H9 (cell line): ENCODE data around the gene EIF5A2. TPM values are rescaled to one million over a fixed set of nuclear protein-coding genes. Genes with fewer than 3 reads are reported as not detected.

Experiments
- DNase-seq: peaks from one replicate; pipeline ENCODE4 v3.0.0-alpha.2; 2017
- H2AFZ ChIP-seq: one replicate; pipeline ENCODE4 v1.6.1; 2013; ENCODE audit warnings: mild to moderate bottlenecking, low read length, control low read depth, moderate library complexity
- H2AK5ac ChIP-seq: 2 replicates; pipeline ENCODE4 v1.6.1; 2013; ENCODE audit warnings: low read length, control low read depth, mixed read lengths; ENCODE audit not compliant: insufficient read length
- H2BK120ac ChIP-seq: one replicate; pipeline ENCODE4 v1.6.1; 2013; ENCODE audit warnings: low read depth, mild to moderate bottlenecking, low read length, control low read depth, inconsistent platforms; ENCODE audit not compliant: poor library complexity, severe bottlenecking
- H2BK12ac ChIP-seq: 2 replicates; pipeline ENCODE4 v1.6.1; 2013; ENCODE audit warnings: low read length, control low read depth, mixed read lengths, low read depth; ENCODE audit not compliant: insufficient read length
- H2BK15ac ChIP-seq: 2 replicates; pipeline ENCODE4 v1.6.1; 2013; ENCODE audit warnings: low read depth, low read length, control low read depth
- H2BK20ac ChIP-seq: one replicate; pipeline ENCODE4 v1.6.1; 2013; ENCODE audit warnings: low read depth, mild to moderate bottlenecking, low read length, control low read depth, inconsistent platforms; ENCODE audit not compliant: poor library complexity, severe bottlenecking
- H2BK5ac ChIP-seq: 2 replicates; pipeline ENCODE4 v1.6.1; 2013; ENCODE audit warnings: low read length, control low read depth, mixed read lengths; ENCODE audit not compliant: insufficient read length
- H3K14ac ChIP-seq: 2 replicates; pipeline ENCODE4 v1.6.1; 2013; ENCODE audit warnings: low read length, control low read depth; ENCODE audit not compliant: insufficient read depth
- H3K18ac ChIP-seq: 2 replicates; pipeline ENCODE4 v1.6.1; 2013; ENCODE audit warnings: low read depth, mild to moderate bottlenecking, mixed read lengths, low read length, control low read depth; ENCODE audit not compliant: insufficient read length
- H3K23ac ChIP-seq: 2 replicates; pipeline ENCODE4 v1.6.1; 2013; ENCODE audit warnings: low read length, control low read depth, mixed read lengths, low read depth; ENCODE audit not compliant: insufficient read length
- H3K23me2 ChIP-seq: 2 replicates; pipeline ENCODE4 v1.6.1; 2013; ENCODE audit warnings: low read depth, mild to moderate bottlenecking, mixed read lengths, low read length, control low read depth; ENCODE audit not compliant: insufficient read length, poor library complexity, severe bottlenecking
- H3K27ac ChIP-seq: 2 replicates; pipeline ENCODE4 v1.5.1; 2013; ENCODE audit warnings: low read length, control low read depth, mixed read lengths, low read depth; ENCODE audit not compliant: insufficient read length
- H3K27me3 ChIP-seq: 2 replicates; pipeline ENCODE4 v1.6.1; 2013; ENCODE audit warnings: low read length, control low read depth, inconsistent platforms; ENCODE audit not compliant: insufficient read depth
- H3K4ac ChIP-seq: 2 replicates; pipeline ENCODE4 v1.6.1; 2013; ENCODE audit warnings: low read depth, mild to moderate bottlenecking, control low read depth, inconsistent platforms, low read length, moderate library complexity
- H3K4me1 ChIP-seq: 2 replicates; pipeline ENCODE4 v1.6.1; 2013; ENCODE audit warnings: low read length, control low read depth, inconsistent platforms; ENCODE audit not compliant: insufficient read depth
- H3K4me2 ChIP-seq: 2 replicates; pipeline ENCODE4 v1.6.1; 2013; ENCODE audit warnings: low read length, control low read depth, mixed read lengths; ENCODE audit not compliant: insufficient read length, insufficient read depth
- H3K56ac ChIP-seq: 2 replicates; pipeline ENCODE4 v1.6.1; 2013; ENCODE audit warnings: low read depth, mild to moderate bottlenecking, mixed read lengths, low read length, control low read depth; ENCODE audit not compliant: insufficient read length
- H3K79me1 ChIP-seq: 2 replicates; pipeline ENCODE4 v1.6.1; 2013; ENCODE audit warnings: low read depth, mild to moderate bottlenecking, moderate library complexity, low read length, control low read depth, inconsistent platforms; ENCODE audit not compliant: insufficient read depth, poor library complexity, severe bottlenecking
- H3K79me2 ChIP-seq: 2 replicates; pipeline ENCODE4 v1.6.1; 2013; ENCODE audit warnings: low read length, control low read depth, inconsistent platforms; ENCODE audit not compliant: insufficient read depth
- H3K9ac ChIP-seq: 2 replicates; pipeline ENCODE4 v1.6.1; 2013; ENCODE audit warnings: low read length, control low read depth, mixed read lengths; ENCODE audit not compliant: insufficient read length; ENCODE audit errors: extremely low read depth
- H3K9me3 ChIP-seq: one replicate; pipeline ENCODE4 v1.6.1; 2013; ENCODE audit warnings: low read depth, low read length, inconsistent platforms; ENCODE audit not compliant: control insufficient read depth
- H3T11ph ChIP-seq: one replicate; pipeline ENCODE4 v1.6.1; 2013; ENCODE audit warnings: mild to moderate bottlenecking, low read length, control low read depth, inconsistent platforms
- H4K20me1 ChIP-seq: one replicate; pipeline ENCODE4 v1.6.1; 2013; ENCODE audit not compliant: control insufficient read depth, insufficient read length, insufficient read depth
- H4K5ac ChIP-seq: 2 replicates; pipeline ENCODE4 v1.6.1; 2013; ENCODE audit warnings: low read depth, mild to moderate bottlenecking, mixed read lengths, low read length, control low read depth; ENCODE audit not compliant: insufficient read length
- H4K8ac ChIP-seq: replicated peaks from 2 replicates; pipeline ENCODE4 v1.6.1; 2013; ENCODE audit warnings: low read length, control low read depth, mixed read lengths, low read depth; ENCODE audit not compliant: insufficient read length
- H4K91ac ChIP-seq: 2 replicates; pipeline ENCODE4 v1.6.1; 2013; ENCODE audit warnings: low read depth, mild to moderate bottlenecking, moderate library complexity, mixed read lengths, low read length, control low read depth; ENCODE audit not compliant: insufficient read length
- H3K27ac Mint-ChIP-seq, 3 experiments: 2 replicates in 2 of 3; 3 replicates in 1 of 3; pipeline ENCODE4 v1.8.0; 2020 to 2021; ENCODE audit warnings: mixed read lengths in 3 of 3, mild to moderate bottlenecking in 1 of 3, moderate library complexity in 1 of 3
- H3K27me3 Mint-ChIP-seq: 2 replicates; pipeline ENCODE4 v1.8.0; 2021; ENCODE audit warnings: low read depth, mild to moderate bottlenecking, moderate library complexity, mixed read lengths
- H3K36me3 Mint-ChIP-seq, 3 experiments: 2 replicates in 2 of 3; 3 replicates in 1 of 3; pipeline ENCODE4 v1.8.0; 2020 to 2021; ENCODE audit warnings: low read depth in 3 of 3, mixed read lengths in 3 of 3; ENCODE audit not compliant: insufficient read depth in 1 of 3
- H3K4me1 Mint-ChIP-seq, 2 experiments: 2 replicates each; pipeline ENCODE4 v1.8.0; 2020; ENCODE audit warnings: mixed read lengths in 2 of 2
- H3K4me3 Mint-ChIP-seq, 2 experiments: 2 replicates in 1 of 2; 3 replicates in 1 of 2; pipeline ENCODE4 v1.8.0; 2020 to 2021; ENCODE audit warnings: mild to moderate bottlenecking in 2 of 2, mixed read lengths in 2 of 2, moderate library complexity in 1 of 2
- H3K9me3 Mint-ChIP-seq, 2 experiments: 2 replicates in 1 of 2; 3 replicates in 1 of 2; pipeline ENCODE4 v1.8.0; 2020; ENCODE audit warnings: mild to moderate bottlenecking in 2 of 2, mixed read lengths in 2 of 2, moderate library complexity in 1 of 2
- WGBS: extraction: QIAGEN DNeasy Blood & Tissue Kit; methylation state at CpG from one replicate; pipeline ENCODE4 v1.1.7; 2013; ENCODE audit warnings: missing lambda C conversion rate, low lambda C conversion rate, mixed read lengths; ENCODE audit not compliant: insufficient read length; ENCODE audit errors: extremely low coverage; 5-methylcytosine and 5-hydroxymethylcytosine counted together
- total RNA-seq: library from RNA; stranded (reverse); gene quantifications from 2 replicates; pipeline ENCODE4 v1.2.1, GENCODE V29; 2021
- TF ChIP-seq, protein P1 (sequence below): fragments of 200-600 bp; sonication (generic); conservative IDR thresholded peaks from 3 replicates; pipeline ENCODE4 v1.8.0; 2021; ENCODE audit warnings: antibody characterized with exemption, mild to moderate bottlenecking

EIF5A2 gene
- total RNA-seq, 1 experiment from 2014 or later = 7.7 TPM

DNA sequence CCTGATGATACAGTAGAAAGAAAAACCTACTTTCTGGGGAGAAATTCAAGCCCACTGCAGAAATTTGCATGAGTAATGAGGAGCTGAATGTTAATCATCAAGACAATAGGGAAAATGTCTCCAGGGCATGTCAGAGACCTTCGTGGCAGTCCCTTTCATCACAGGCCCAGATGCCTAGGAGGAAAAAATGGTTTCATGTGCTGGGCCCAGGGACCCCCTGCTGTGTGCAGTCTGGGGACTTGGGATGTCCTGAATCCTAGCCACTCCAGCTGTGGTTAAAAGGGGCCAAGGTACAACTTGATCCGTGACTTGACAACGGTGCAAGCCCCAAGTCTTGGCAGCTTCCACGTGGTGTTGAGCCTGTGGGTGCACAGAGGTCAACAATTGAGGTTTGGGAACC lies 10.3 kb upstream of the EIF5A2 start:
- H3K4me3 Mint-ChIP-seq = no peak overlapping the region
- Histone ChIP-seq H3K79me2 (no peaks in the 10 kb centered on the region), H2AFZ (no peak overlapping the region), H4K20me1 (no peaks in the 10 kb centered on the region), H3K9ac (no peak overlapping the region), H2BK20ac (no peak overlapping the region), H3K14ac (no peak overlapping the region), H4K5ac (no peak overlapping the region), H2BK120ac (no peak overlapping the region), H3K27me3 (no peaks in the 10 kb centered on the region), H3K4me1 (no peaks in the 10 kb centered on the region), H3K23ac (no peak overlapping the region), H3K18ac (no peak overlapping the region), H2BK5ac (no peak overlapping the region), H3K23me2 (no peaks in the 10 kb centered on the region), H3K4ac (no peak overlapping the region), H3K56ac (no peak overlapping the region), H3K4me2 (no peak overlapping the region), H3K27ac (no peak overlapping the region), H3K79me1 (no peaks in the 10 kb centered on the region), H3K9me3 (peaks cover 10% of the 10 kb centered on the region), H2BK12ac (no peak overlapping the region), H3T11ph (no peak overlapping the region), H4K8ac (no peak overlapping the region), H4K91ac (no peak overlapping the region), H2AK5ac (no peak overlapping the region), H2BK15ac (no peak overlapping the region)
- no CpG with 5 or more reads among the region's 4 CpGs for WGBS
- no peak overlapping the region for H3K27ac Mint-ChIP-seq
- peaks cover 5% of the 10 kb centered on the region in 2 experiments for H3K4me1 Mint-ChIP-seq
- H3K36me3 Mint-ChIP-seq = peaks cover 24 to 57% (median 52%) of the 10 kb centered on the region in 3 experiments
- H3K27me3 Mint-ChIP-seq = no peaks in the 10 kb centered on the region; the same call in 1 of the 2 replicates
- peaks cover 65% of the 10 kb centered on the region in 2 experiments for H3K9me3 Mint-ChIP-seq
- TF ChIP-seq, protein P1, sequence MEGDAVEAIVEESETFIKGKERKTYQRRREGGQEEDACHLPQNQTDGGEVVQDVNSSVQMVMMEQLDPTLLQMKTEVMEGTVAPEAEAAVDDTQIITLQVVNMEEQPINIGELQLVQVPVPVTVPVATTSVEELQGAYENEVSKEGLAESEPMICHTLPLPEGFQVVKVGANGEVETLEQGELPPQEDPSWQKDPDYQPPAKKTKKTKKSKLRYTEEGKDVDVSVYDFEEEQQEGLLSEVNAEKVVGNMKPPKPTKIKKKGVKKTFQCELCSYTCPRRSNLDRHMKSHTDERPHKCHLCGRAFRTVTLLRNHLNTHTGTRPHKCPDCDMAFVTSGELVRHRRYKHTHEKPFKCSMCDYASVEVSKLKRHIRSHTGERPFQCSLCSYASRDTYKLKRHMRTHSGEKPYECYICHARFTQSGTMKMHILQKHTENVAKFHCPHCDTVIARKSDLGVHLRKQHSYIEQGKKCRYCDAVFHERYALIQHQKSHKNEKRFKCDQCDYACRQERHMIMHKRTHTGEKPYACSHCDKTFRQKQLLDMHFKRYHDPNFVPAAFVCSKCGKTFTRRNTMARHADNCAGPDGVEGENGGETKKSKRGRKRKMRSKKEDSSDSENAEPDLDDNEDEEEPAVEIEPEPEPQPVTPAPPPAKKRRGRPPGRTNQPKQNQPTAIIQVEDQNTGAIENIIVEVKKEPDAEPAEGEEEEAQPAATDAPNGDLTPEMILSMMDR = no peak
- no peak for DNase-seq
